HUES48 (cell line): Measurements from ENCODE around the gene SLC25A33.
"Not testable (repeated sequence)": the region's sequence is repeated elsewhere in the genome, so short reads cannot be mapped to it uniquely, and the experiment has no call there.

Experiments
- H3K27ac ChIP-seq: one replicate; pipeline ENCODE4 v1.7.0; 2013; ENCODE audit warnings: low read depth, low read length, inconsistent platforms
- H3K27me3 ChIP-seq: 2 replicates; pipeline ENCODE4 v1.6.1; 2013; ENCODE audit warnings: mild to moderate bottlenecking, low read length; ENCODE audit not compliant: control insufficient read depth, insufficient read depth
- H3K36me3 ChIP-seq: 2 replicates; pipeline ENCODE4 v1.6.1; 2013; ENCODE audit warnings: low read length; ENCODE audit not compliant: control insufficient read depth, insufficient read depth
- H3K4me1 ChIP-seq: 2 replicates; pipeline ENCODE4 v1.6.1; 2013; ENCODE audit warnings: mild to moderate bottlenecking, low read length; ENCODE audit not compliant: control insufficient read depth, insufficient read depth
- H3K4me3 ChIP-seq: 2 replicates; pipeline ENCODE4 v1.5.1; 2013; ENCODE audit warnings: mild to moderate bottlenecking, low read depth, low read length
- H3K9ac ChIP-seq: 2 replicates; pipeline ENCODE4 v1.6.1; 2013; ENCODE audit warnings: mild to moderate bottlenecking, low read depth, low read length, moderate library complexity
- H3K9me3 ChIP-seq: 2 replicates; pipeline ENCODE4 v1.6.1; 2013; ENCODE audit warnings: low read length; ENCODE audit not compliant: control insufficient read depth, insufficient read depth

Gene SLC25A33

GRCh38 chr1:9561429-9561828 lies 22.2 kb downstream of the SLC25A33 start:
- Histone ChIP-seq H3K9ac (no peak overlapping the region), H3K27ac (no peak overlapping the region), H3K4me3 (no peak overlapping the region)

DNA sequence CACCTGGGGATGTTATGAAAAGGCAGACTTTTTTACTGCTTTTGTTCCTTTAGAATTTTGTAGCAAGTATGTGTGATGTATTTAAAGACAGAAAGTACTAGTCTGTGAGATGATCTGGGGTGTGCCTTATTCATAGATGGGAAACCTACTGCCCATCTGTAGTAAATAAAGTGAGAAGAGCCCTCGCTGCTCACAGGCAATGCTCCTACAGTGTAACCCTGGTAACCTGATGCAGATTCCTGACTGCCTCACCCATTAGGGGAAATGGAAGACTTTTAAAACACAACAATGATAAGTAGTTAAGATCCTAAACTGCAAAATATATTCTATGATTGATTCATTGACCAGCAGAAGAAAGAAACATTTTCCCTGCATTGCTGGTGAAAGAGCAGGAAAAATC lies 30.0 kb downstream of the SLC25A33 start:
- H3K27ac ChIP-seq = no peak overlapping the region
- H3K9me3 ChIP-seq = no peaks in the 10 kb centered on the region
- no peaks in the 10 kb centered on the region for H3K4me1 ChIP-seq
- no peak overlapping the region for H3K9ac ChIP-seq
- peaks cover 40% of the 10 kb centered on the region for H3K36me3 ChIP-seq
- H3K27me3 ChIP-seq = no peaks in the 10 kb centered on the region
- no peak overlapping the region for H3K4me3 ChIP-seq

More at GRCh38 chr1:9561429-9561828, 22.2 kb downstream of the SLC25A33 start:
- Histone ChIP-seq H3K27me3 (peaks cover 23% of the 10 kb centered on the region; the same call in 1 of the 2 replicates), H3K36me3 (peaks cover 40% of the 10 kb centered on the region), H3K9me3 (no peaks in the 10 kb centered on the region), H3K4me1 (peaks cover 8% of the 10 kb centered on the region; the same call in 1 of the 2 replicates)

- not testable (repeated sequence) for H3K4me3 ChIP-seq, H3K9ac ChIP-seq, H3K4me1 ChIP-seq, H3K27me3 ChIP-seq, H3K27ac ChIP-seq, H3K9me3 ChIP-seq
- peaks cover 46% of the 10 kb centered on the region for H3K36me3 ChIP-seq
Measured at GRCh38 chr1:9570886-9571529, 31.7 kb downstream of the SLC25A33 start.

DNA sequence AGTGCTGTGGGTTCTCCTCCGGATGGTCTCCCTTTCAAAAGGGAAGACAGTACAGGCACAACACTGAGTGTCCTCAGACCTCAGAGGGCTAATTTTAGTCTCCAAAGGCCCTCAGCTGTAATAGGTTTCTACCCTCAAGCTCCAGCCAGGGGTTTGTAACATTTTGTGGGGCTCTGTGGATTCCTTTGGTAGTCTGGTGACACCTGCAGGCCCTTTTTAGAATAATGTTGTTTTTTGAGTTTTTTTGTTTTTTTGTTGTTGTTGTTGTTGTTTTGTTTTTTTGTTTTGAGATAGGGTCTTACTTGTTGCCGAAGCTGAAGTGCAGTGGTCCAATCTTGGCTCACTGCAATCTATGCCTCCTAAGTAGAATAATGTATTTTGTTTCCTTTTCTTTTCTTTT lies 34.5 kb downstream of the SLC25A33 start:
- no peak overlapping the region for H3K9ac ChIP-seq
- H3K36me3 ChIP-seq = peaks cover 61% of the 10 kb centered on the region
- no peaks in the 10 kb centered on the region for H3K4me1 ChIP-seq
- no peaks in the 10 kb centered on the region for H3K9me3 ChIP-seq
- no peaks in the 10 kb centered on the region for H3K27me3 ChIP-seq
- no peak overlapping the region for H3K4me3 ChIP-seq
- H3K27ac ChIP-seq = peak overlapping the region; percentile 42

DNA sequence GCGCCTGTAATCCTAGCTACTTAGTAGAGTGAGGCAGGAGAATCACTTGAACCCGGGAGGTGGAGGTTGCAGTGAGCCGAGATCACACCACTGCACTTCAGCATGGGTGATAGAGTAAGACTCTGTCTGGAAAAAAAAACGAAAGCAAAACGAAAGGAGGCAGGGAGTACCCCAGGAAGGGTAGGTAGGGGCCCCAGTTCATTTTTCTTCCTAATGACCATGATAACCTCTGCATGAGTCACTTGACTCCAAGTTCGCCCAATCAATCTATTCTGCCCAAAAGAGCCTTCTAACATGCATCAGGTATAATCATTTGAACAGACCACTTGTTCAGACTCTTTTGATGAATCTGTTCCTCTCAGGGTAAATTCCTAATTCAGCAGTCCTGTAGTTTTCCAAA lies 36.2 kb downstream of the SLC25A33 start:
- no peaks in the 10 kb centered on the region for H3K9me3 ChIP-seq
- H3K4me1 ChIP-seq = no peaks in the 10 kb centered on the region
- H3K4me3 ChIP-seq = no peak overlapping the region
- no peak overlapping the region for H3K9ac ChIP-seq
- H3K27ac ChIP-seq = no peak overlapping the region
- H3K27me3 ChIP-seq = no peaks in the 10 kb centered on the region
- H3K36me3 ChIP-seq = peaks cover 61% of the 10 kb centered on the region

DNA sequence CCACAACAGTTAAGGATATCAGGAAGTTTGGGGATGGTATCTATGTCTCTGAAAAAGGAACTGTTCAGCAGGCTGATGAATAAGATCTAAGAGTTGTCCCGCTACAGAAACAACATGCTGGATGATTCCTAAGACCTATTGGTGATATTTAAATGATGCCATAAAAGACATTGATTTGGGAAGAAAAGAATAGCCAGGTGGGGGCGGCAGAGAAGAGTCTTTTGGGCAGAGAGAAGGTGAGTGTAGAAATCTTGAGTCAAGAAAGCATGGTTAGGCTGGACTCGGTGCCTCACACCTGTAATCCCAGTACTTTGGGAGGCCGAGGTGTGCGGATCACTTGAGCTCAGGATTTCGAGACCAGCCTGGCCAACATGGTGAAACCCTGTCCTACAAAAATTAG lies 37.6 kb downstream of the SLC25A33 start:
- H3K9me3 ChIP-seq = no peaks in the 10 kb centered on the region
- H3K27ac ChIP-seq = no peak overlapping the region
- no peaks in the 10 kb centered on the region for H3K27me3 ChIP-seq
- no peaks in the 10 kb centered on the region for H3K4me1 ChIP-seq
- H3K36me3 ChIP-seq = peaks cover 64% of the 10 kb centered on the region
- no peak overlapping the region for H3K9ac ChIP-seq
- no peak overlapping the region for H3K4me3 ChIP-seq

DNA sequence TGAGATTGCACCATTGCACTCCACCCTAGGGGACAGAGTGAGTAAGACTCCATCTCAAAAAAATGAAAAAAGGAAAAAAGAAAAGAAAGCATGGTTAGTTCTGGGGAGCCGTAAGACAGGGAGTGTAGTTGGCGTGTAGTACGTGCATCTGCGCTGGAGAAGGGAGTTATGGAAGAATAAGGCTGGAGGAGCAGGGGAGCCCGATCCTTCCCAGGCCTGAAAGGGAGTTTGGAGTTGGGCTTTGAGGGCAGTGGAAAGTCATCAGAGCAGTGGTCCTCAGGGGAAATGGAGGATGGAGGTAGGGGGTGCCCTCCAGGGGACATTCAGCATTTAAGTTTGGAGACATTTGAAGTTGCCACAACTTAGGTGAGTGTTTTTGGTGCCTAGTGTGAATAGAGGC lies 38.2 kb downstream of the SLC25A33 start:
- peaks cover 67% of the 10 kb centered on the region for H3K36me3 ChIP-seq
- no peak overlapping the region for H3K27ac ChIP-seq
- H3K4me1 ChIP-seq = no peaks in the 10 kb centered on the region
- no peak overlapping the region for H3K9ac ChIP-seq
- no peaks in the 10 kb centered on the region for H3K27me3 ChIP-seq
- H3K9me3 ChIP-seq = no peaks in the 10 kb centered on the region
- no peak overlapping the region for H3K4me3 ChIP-seq

GRCh38 chr1:9580942-9581341 lies 41.7 kb downstream of the SLC25A33 start:
- H3K4me1 ChIP-seq = no peaks in the 10 kb centered on the region
- no peak overlapping the region for H3K9ac ChIP-seq
- H3K36me3 ChIP-seq = peaks cover 66% of the 10 kb centered on the region
- H3K27ac ChIP-seq = no peak overlapping the region
- no peak overlapping the region for H3K4me3 ChIP-seq
- no peaks in the 10 kb centered on the region for H3K27me3 ChIP-seq
- no peaks in the 10 kb centered on the region for H3K9me3 ChIP-seq

DNA sequence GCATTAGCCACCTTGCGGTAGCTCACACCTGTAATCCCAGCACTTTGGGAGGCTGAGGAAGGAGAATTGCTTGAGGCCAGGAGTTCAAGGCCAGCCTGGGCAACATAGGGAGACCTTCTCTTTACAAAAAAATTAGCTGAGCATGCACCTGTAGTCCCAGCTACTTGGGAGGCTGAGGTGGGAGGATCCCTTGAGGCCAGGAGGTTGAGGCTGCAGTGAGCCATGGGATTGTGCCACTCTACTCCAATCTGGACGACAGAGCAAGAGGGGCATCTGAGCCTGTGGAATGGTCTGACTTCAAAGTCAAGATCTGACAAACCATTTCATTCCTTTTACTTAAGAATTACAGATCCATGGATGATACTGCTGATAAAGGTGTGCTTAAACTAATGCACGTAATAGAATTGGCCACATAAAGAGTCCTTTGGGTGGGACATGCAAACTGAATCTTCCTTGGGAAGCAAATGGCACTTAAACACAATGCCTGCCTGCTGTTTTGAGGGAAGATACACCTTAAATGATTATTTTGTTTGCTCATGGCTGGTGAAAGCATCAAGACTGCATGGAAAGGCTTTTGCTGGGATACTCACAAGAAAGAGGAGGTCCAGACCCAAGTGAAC lies 47.0 kb downstream of the SLC25A33 start:
- no peak overlapping the region for H3K4me3 ChIP-seq
- H3K27ac ChIP-seq = no peak overlapping the region
- H3K36me3 ChIP-seq = peaks cover 25% of the 10 kb centered on the region
- no peak overlapping the region for H3K9ac ChIP-seq
- no peaks in the 10 kb centered on the region for H3K9me3 ChIP-seq
- H3K4me1 ChIP-seq = peaks cover 13% of the 10 kb centered on the region; the same call in 1 of the 2 replicates
- H3K27me3 ChIP-seq = no peaks in the 10 kb centered on the region

GRCh38 chr1:9588551-9589143 lies 49.4 kb downstream of the SLC25A33 start, which contains the start of gene TMEM201:
Gene TMEM201, plus strand, starts transcription at chr1:9588911. Its CDS starts 20 bp downstream, at chr1:9588931.
- Histone ChIP-seq H3K27me3 (no peaks in the 10 kb centered on the region), H3K27ac (peak within 1 kb of the TSS; percentile 33), H3K4me3 (peak within 1 kb of the TSS; percentile 90), H3K9me3 (no peaks in the 10 kb centered on the region), H3K36me3 (peaks cover 4% of the 10 kb centered on the region; the same call in 1 of the 2 replicates), H3K4me1 (peaks cover 21% of the 10 kb centered on the region), H3K9ac (peak within 1 kb of the TSS; percentile 53)

DNA sequence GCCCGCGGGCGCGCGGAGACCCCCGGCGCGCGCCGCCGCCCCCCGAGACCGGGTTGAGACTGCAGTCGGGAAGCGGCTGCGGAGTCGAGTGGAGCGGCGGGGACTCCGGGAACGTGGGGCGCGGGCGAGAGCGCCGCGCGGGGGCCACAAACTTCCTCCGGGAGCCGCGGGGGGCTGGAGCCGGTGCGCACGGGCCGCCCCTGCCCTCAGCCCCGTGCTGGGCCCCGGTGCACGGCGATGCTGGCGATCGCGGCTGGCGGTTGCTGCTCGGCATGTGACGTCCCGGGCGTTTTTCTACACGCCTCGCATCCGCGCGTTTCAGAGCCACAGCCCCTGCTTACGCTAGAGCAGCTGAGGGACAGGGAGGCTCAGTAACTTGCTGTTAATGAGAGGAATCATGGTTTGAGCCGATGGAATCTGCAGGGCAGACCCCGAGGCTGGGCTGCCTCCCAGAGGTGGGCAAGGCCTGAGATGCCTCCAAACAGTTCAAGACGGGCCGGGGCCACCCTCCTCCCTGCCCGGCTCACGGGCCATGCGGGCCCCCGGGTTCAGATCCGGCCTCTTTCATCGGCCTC lies 50.0 kb downstream of the SLC25A33 start:
- Histone ChIP-seq H3K27ac (peak overlapping the region; percentile 6), H3K4me3 (peak overlapping the region; percentile 90), H3K4me1 (peaks cover 23% of the 10 kb centered on the region), H3K9me3 (no peaks in the 10 kb centered on the region), H3K36me3 (no peaks in the 10 kb centered on the region), H3K9ac (peak overlapping the region; percentile 42), H3K27me3 (no peaks in the 10 kb centered on the region)
